ENCODE data around the gene ADM. TPM values are rescaled to one million over a fixed set of nuclear protein-coding genes. Genes with fewer than 3 reads are reported as not detected.

Gene ADM
- total RNA-seq, 1 donor from 2014 or later: 14.2 TPM

GRCh38 chr11:10305262-10305963 is 540 bp downstream of the ADM start:
- TF ChIP-seq CTCF (IDR thresholded peaks at IDR 0.05; ENCODE audit: borderline replicate concordance): no peak
- H3K4me1 ChIP-seq: peaks cover 83% of the 10 kb centered on the region
- H3K27me3 ChIP-seq (ENCODE audit: low read depth): no peaks in the 10 kb centered on the region
- H3K27ac ChIP-seq (replicated peaks): peak overlapping the region; percentile 91
- no peaks in the 10 kb centered on the region for H3K36me3 ChIP-seq
- no peaks in the 10 kb centered on the region for H3K9me3 ChIP-seq (replicated peaks)
- H3K4me3 ChIP-seq: peak overlapping the region; percentile 82
- DNase-seq: peak; percentile 35
- intact Hi-C loops (cut with micrococcal nuclease): loop anchor here (5.0 kb wide), 1 partner anchor 98 kb away; no protein-coding TSS in a partner anchor

GRCh38 chr11:10305964-10306918 is 1.4 kb downstream of the ADM start:
- Histone ChIP-seq H3K9me3 (replicated peaks) (no peaks in the 10 kb centered on the region), H3K4me1 (peaks cover 88% of the 10 kb centered on the region), H3K27ac (replicated peaks) (peak overlapping the region; percentile 91), H3K4me3 (peak overlapping the region; percentile 82), H3K27me3 (ENCODE audit: low read depth) (no peaks in the 10 kb centered on the region), H3K36me3 (no peaks in the 10 kb centered on the region)
- no peak for TF ChIP-seq CTCF (IDR thresholded peaks at IDR 0.05; ENCODE audit: borderline replicate concordance)
- peak; percentile 30 for DNase-seq
- intact Hi-C loops (cut with micrococcal nuclease): loop anchor here (5.0 kb wide), 1 partner anchor 99 kb away; no protein-coding TSS in a partner anchor

GRCh38 chr11:10307022-10307399 is 2.1 kb downstream of the ADM start:
- peak overlapping the region; percentile 82 for H3K4me3 ChIP-seq
- TF ChIP-seq CTCF (IDR thresholded peaks at IDR 0.05; ENCODE audit: borderline replicate concordance): no peak
- H3K9me3 ChIP-seq (replicated peaks): no peaks in the 10 kb centered on the region
- no peaks in the 10 kb centered on the region for H3K27me3 ChIP-seq (ENCODE audit: low read depth)
- no peaks in the 10 kb centered on the region for H3K36me3 ChIP-seq
- intact Hi-C loops (cut with micrococcal nuclease): loop anchor here (5.0 kb wide), 1 partner anchor 100 kb away; no protein-coding TSS in a partner anchor
- DNase-seq: no peak
- H3K4me1 ChIP-seq: peaks cover 86% of the 10 kb centered on the region
- H3K27ac ChIP-seq (replicated peaks): peak overlapping the region; percentile 91

- H3K27ac ChIP-seq (replicated peaks): peak overlapping the region; percentile 91
- peak; percentile 98 for TF ChIP-seq CTCF (IDR thresholded peaks at IDR 0.05; ENCODE audit: borderline replicate concordance)
Measured at GRCh38 chr11:10307400-10308200, 2.7 kb downstream of the ADM start.

More at GRCh38 chr11:10307400-10308200, 2.7 kb downstream of the ADM start:
- Histone ChIP-seq H3K27me3 (ENCODE audit: low read depth) (no peaks in the 10 kb centered on the region), H3K4me1 (peaks cover 80% of the 10 kb centered on the region), H3K4me3 (peak overlapping the region; percentile 82), H3K9me3 (replicated peaks) (no peaks in the 10 kb centered on the region), H3K36me3 (no peaks in the 10 kb centered on the region)
- intact Hi-C loops (cut with micrococcal nuclease): loop anchor here (5.0 kb wide), 1 partner anchor 100 kb away; no protein-coding TSS in a partner anchor
- DNase-seq: peak; percentile 84

Measured in left ventricle myocardium inferior (tissue), 1 donor.